Stimulated activated CD4-positive, alpha-beta T cell treated with anti-CD3 and anti-CD28 coated beads, Interleukin-15, amount 100 ng/mL, for 1 hour (primary cell): ENCODE data around the gene F2RL1.
"Not testable (repeated sequence)": the region's sequence is repeated elsewhere in the genome, so short reads cannot be mapped to it uniquely, and the experiment has no call there.

ENCODE experiments used
- DNase-seq, 2 donors: peaks; one replicate each; pipeline ENCODE4 v3.0.0-alpha.2; 2020; ENCODE audit warnings: low read depth in 1 of 2, low spot score in 1 of 2

F2RL1 gene

GRCh38 chr5:76818844-76819831, at the start of gene F2RL1:
TSS of gene F2RL1 (plus strand) at chr5:76819030. CDS start at chr5:76819183, 153 bp downstream.
- DNase-seq: peak; percentile 21 to 48

- not testable (repeated sequence) for DNase-seq
These were observed 47.8 kb upstream of the F2RL1 start for GRCh38 chr5:76771041-76771440.

- DNase-seq: no peak
These were observed 47.0 kb upstream of the F2RL1 start for GRCh38 chr5:76771705-76772405.

GRCh38 chr5:76775921-76776320, 42.9 kb upstream of the F2RL1 start:
- no peak for DNase-seq

- no peak for DNase-seq
These were observed 42.4 kb upstream of the F2RL1 start for GRCh38 chr5:76776391-76776790.

- DNase-seq: not testable (repeated sequence)
These were observed 38.2 kb upstream of the F2RL1 start for GRCh38 chr5:76780616-76781015.

GRCh38 chr5:76781775-76782174, 37.1 kb upstream of the F2RL1 start:
- DNase-seq: no peak

- DNase-seq: no peak
These were observed 36.4 kb upstream of the F2RL1 start for GRCh38 chr5:76782444-76782843.

- DNase-seq: no peak
These were observed 31.6 kb upstream of the F2RL1 start for GRCh38 chr5:76787237-76787636.

- no peak for DNase-seq
These were observed 30.5 kb upstream of the F2RL1 start for GRCh38 chr5:76788362-76788761.

GRCh38 chr5:76789275-76789674, 29.6 kb upstream of the F2RL1 start:
- DNase-seq: not testable (repeated sequence)

- DNase-seq: no peak
These were observed 28.7 kb upstream of the F2RL1 start for GRCh38 chr5:76789991-76790581.

GRCh38 chr5:76790632-76791290, 28.1 kb upstream of the F2RL1 start:
- no peak for DNase-seq

GRCh38 chr5:76791461-76791860, 27.4 kb upstream of the F2RL1 start:
- no peak for DNase-seq

- no peak for DNase-seq
These were observed 24.0 kb upstream of the F2RL1 start for GRCh38 chr5:76794871-76795270.

- DNase-seq: no peak
These were observed 19.2 kb upstream of the F2RL1 start for GRCh38 chr5:76799588-76799987.

GRCh38 chr5:76800579-76800978, 18.3 kb upstream of the F2RL1 start:
- DNase-seq: no peak

GRCh38 chr5:76801159-76801802, 17.5 kb upstream of the F2RL1 start:
- DNase-seq: no peak

GRCh38 chr5:76801803-76802195, 17.0 kb upstream of the F2RL1 start:
- no peak for DNase-seq

- no peak for DNase-seq
These were observed 14.6 kb upstream of the F2RL1 start for GRCh38 chr5:76804266-76804665.
